ENCODE results near the gene SPATA9.
"Not testable (repeated sequence)": the region's sequence is repeated elsewhere in the genome, so short reads cannot be mapped to it uniquely, and the experiment has no call there.

Gene SPATA9

GRCh38 chr5:95633671-95634070, 49.1 kb downstream of the SPATA9 start:
- Histone ChIP-seq H3K9ac (ENCODE audit: low read length) (no peak overlapping the region), H3K27me3 (ENCODE audit: control insufficient read depth in 1 of 2, insufficient read depth in 2 of 2, low read length in 2 of 2) (no peaks in the 10 kb centered on the region), H3K27ac (ENCODE audit: low read depth, low read length) (no peak overlapping the region), H3K9me3 (ENCODE audit: low read length) (no peaks in the 10 kb centered on the region), H3K4me1 (ENCODE audit: insufficient read depth, low read length) (no peaks in the 10 kb centered on the region), H3K36me3 (ENCODE audit: insufficient read depth, low read length) (no peaks in the 10 kb centered on the region), H3K4me3 (ENCODE audit: low read depth in 1 of 2, low read length in 2 of 2) (no peak overlapping the region)

GRCh38 chr5:95632942-95633341, 49.8 kb downstream of the SPATA9 start:
- not testable (repeated sequence) for H3K27ac ChIP-seq (ENCODE audit: low read depth, low read length); H3K4me1 ChIP-seq (ENCODE audit: insufficient read depth, low read length); H3K4me3 ChIP-seq (ENCODE audit: low read depth in 1 of 2, low read length in 2 of 2); H3K36me3 ChIP-seq (ENCODE audit: insufficient read depth, low read length); H3K27me3 ChIP-seq (ENCODE audit: control insufficient read depth in 1 of 2, insufficient read depth in 2 of 2, low read length in 2 of 2); H3K9ac ChIP-seq (ENCODE audit: low read length); H3K9me3 ChIP-seq (ENCODE audit: low read length)

GRCh38 chr5:95631991-95632675, 50.7 kb downstream of the SPATA9 start:
- no peaks in the 10 kb centered on the region for H3K27me3 ChIP-seq (ENCODE audit: control insufficient read depth in 1 of 2, insufficient read depth in 2 of 2, low read length in 2 of 2)
- H3K27ac ChIP-seq (ENCODE audit: low read depth, low read length): no peak overlapping the region
- H3K9ac ChIP-seq (ENCODE audit: low read length): no peak overlapping the region
- H3K36me3 ChIP-seq (ENCODE audit: insufficient read depth, low read length): no peaks in the 10 kb centered on the region
- H3K4me1 ChIP-seq (ENCODE audit: insufficient read depth, low read length): no peaks in the 10 kb centered on the region
- H3K4me3 ChIP-seq (ENCODE audit: low read depth in 1 of 2, low read length in 2 of 2): no peak overlapping the region
- H3K9me3 ChIP-seq (ENCODE audit: low read length): no peaks in the 10 kb centered on the region

GRCh38 chr5:95631255-95631958, 51.4 kb downstream of the SPATA9 start:
- Histone ChIP-seq H3K27me3 (ENCODE audit: control insufficient read depth in 1 of 2, insufficient read depth in 2 of 2, low read length in 2 of 2) (no peaks in the 10 kb centered on the region), H3K27ac (ENCODE audit: low read depth, low read length) (no peak overlapping the region), H3K9me3 (ENCODE audit: low read length) (no peaks in the 10 kb centered on the region), H3K36me3 (ENCODE audit: insufficient read depth, low read length) (no peaks in the 10 kb centered on the region), H3K4me1 (ENCODE audit: insufficient read depth, low read length) (no peaks in the 10 kb centered on the region), H3K4me3 (ENCODE audit: low read depth in 1 of 2, low read length in 2 of 2) (no peak overlapping the region), H3K9ac (ENCODE audit: low read length) (no peak overlapping the region)

GRCh38 chr5:95630394-95630917, 52.3 kb downstream of the SPATA9 start:
- Histone ChIP-seq H3K27ac (ENCODE audit: low read depth, low read length) (no peak overlapping the region), H3K9me3 (ENCODE audit: low read length) (no peaks in the 10 kb centered on the region), H3K27me3 (ENCODE audit: control insufficient read depth in 1 of 2, insufficient read depth in 2 of 2, low read length in 2 of 2) (no peaks in the 10 kb centered on the region), H3K9ac (ENCODE audit: low read length) (no peak overlapping the region), H3K36me3 (ENCODE audit: insufficient read depth, low read length) (no peaks in the 10 kb centered on the region), H3K4me3 (ENCODE audit: low read depth in 1 of 2, low read length in 2 of 2) (no peak overlapping the region), H3K4me1 (ENCODE audit: insufficient read depth, low read length) (no peaks in the 10 kb centered on the region)

GRCh38 chr5:95628933-95629332, 53.9 kb downstream of the SPATA9 start:
- H3K4me3 ChIP-seq (ENCODE audit: low read depth in 1 of 2, low read length in 2 of 2): no peak overlapping the region
- no peak overlapping the region for H3K27ac ChIP-seq (ENCODE audit: low read depth, low read length)
- H3K36me3 ChIP-seq (ENCODE audit: insufficient read depth, low read length): no peaks in the 10 kb centered on the region
- no peaks in the 10 kb centered on the region for H3K4me1 ChIP-seq (ENCODE audit: insufficient read depth, low read length)
- H3K9me3 ChIP-seq (ENCODE audit: low read length): no peaks in the 10 kb centered on the region
- H3K9ac ChIP-seq (ENCODE audit: low read length): no peak overlapping the region
- H3K27me3 ChIP-seq (ENCODE audit: control insufficient read depth in 1 of 2, insufficient read depth in 2 of 2, low read length in 2 of 2): no peaks in the 10 kb centered on the region

GRCh38 chr5:95627971-95628810, 54.6 kb downstream of the SPATA9 start:
- Histone ChIP-seq H3K27me3 (ENCODE audit: control insufficient read depth in 1 of 2, insufficient read depth in 2 of 2, low read length in 2 of 2) (no peaks in the 10 kb centered on the region), H3K4me3 (ENCODE audit: low read depth in 1 of 2, low read length in 2 of 2) (no peak overlapping the region), H3K4me1 (ENCODE audit: insufficient read depth, low read length) (no peaks in the 10 kb centered on the region), H3K36me3 (ENCODE audit: insufficient read depth, low read length) (no peaks in the 10 kb centered on the region), H3K9me3 (ENCODE audit: low read length) (no peaks in the 10 kb centered on the region), H3K27ac (ENCODE audit: low read depth, low read length) (no peak overlapping the region), H3K9ac (ENCODE audit: low read length) (no peak overlapping the region)

GRCh38 chr5:95626701-95627100, 56.1 kb downstream of the SPATA9 start:
- no peak overlapping the region for H3K27ac ChIP-seq (ENCODE audit: low read depth, low read length)

GRCh38 chr5:95624368-95624767, 58.4 kb downstream of the SPATA9 start:
- Histone ChIP-seq H3K36me3 (ENCODE audit: insufficient read depth, low read length) (no peaks in the 10 kb centered on the region), H3K27me3 (ENCODE audit: control insufficient read depth in 1 of 2, insufficient read depth in 2 of 2, low read length in 2 of 2) (peaks cover 0 to 5% of the 10 kb centered on the region in 2 donors), H3K27ac (ENCODE audit: low read depth, low read length) (no peak overlapping the region), H3K9me3 (ENCODE audit: low read length) (no peaks in the 10 kb centered on the region), H3K4me1 (ENCODE audit: insufficient read depth, low read length) (peaks cover 12% of the 10 kb centered on the region), H3K9ac (ENCODE audit: low read length) (no peak overlapping the region), H3K4me3 (ENCODE audit: low read depth in 1 of 2, low read length in 2 of 2) (no peak overlapping the region)

More at GRCh38 chr5:95626701-95627100, 56.1 kb downstream of the SPATA9 start:
- no peak overlapping the region for H3K9ac ChIP-seq (ENCODE audit: low read length)
- H3K27me3 ChIP-seq (ENCODE audit: control insufficient read depth in 1 of 2, insufficient read depth in 2 of 2, low read length in 2 of 2): no peaks in the 10 kb centered on the region
- no peaks in the 10 kb centered on the region for H3K36me3 ChIP-seq (ENCODE audit: insufficient read depth, low read length)
- H3K4me3 ChIP-seq (ENCODE audit: low read depth in 1 of 2, low read length in 2 of 2): no peak overlapping the region
- H3K9me3 ChIP-seq (ENCODE audit: low read length): no peaks in the 10 kb centered on the region
- peaks cover under 1% of the 10 kb centered on the region for H3K4me1 ChIP-seq (ENCODE audit: insufficient read depth, low read length)

- Histone ChIP-seq H3K4me3 (ENCODE audit: low read depth in 1 of 2, low read length in 2 of 2) (no peak overlapping the region), H3K27me3 (ENCODE audit: control insufficient read depth in 1 of 2, insufficient read depth in 2 of 2, low read length in 2 of 2) (peaks cover 4 to 5% of the 10 kb centered on the region in 2 donors), H3K27ac (ENCODE audit: low read depth, low read length) (no peak overlapping the region), H3K9ac (ENCODE audit: low read length) (no peak overlapping the region), H3K36me3 (ENCODE audit: insufficient read depth, low read length) (no peaks in the 10 kb centered on the region), H3K9me3 (ENCODE audit: low read length) (no peaks in the 10 kb centered on the region), H3K4me1 (ENCODE audit: insufficient read depth, low read length) (peaks cover 18% of the 10 kb centered on the region)
These were observed 59.1 kb downstream of the SPATA9 start for GRCh38 chr5:95623706-95624105.
